Stimulated activated CD4-positive, alpha-beta T cell treated with anti-CD3 and anti-CD28 coated beads, TNF-alpha, amount 100 ng/mL, for 24 hours (primary cell): ENCODE measurements around the gene CUL4A.

Source experiments
- DNase-seq, 3 experiments: peaks; one replicate each; pipeline ENCODE4 v3.0.0-alpha.2; 2020; ENCODE audit warnings: low read depth in 3 of 3

The CUL4A gene

GRCh38 chr13:113179374-113180230, 29.8 kb upstream of the CUL4A start:
- DNase-seq: no peak

DNA sequence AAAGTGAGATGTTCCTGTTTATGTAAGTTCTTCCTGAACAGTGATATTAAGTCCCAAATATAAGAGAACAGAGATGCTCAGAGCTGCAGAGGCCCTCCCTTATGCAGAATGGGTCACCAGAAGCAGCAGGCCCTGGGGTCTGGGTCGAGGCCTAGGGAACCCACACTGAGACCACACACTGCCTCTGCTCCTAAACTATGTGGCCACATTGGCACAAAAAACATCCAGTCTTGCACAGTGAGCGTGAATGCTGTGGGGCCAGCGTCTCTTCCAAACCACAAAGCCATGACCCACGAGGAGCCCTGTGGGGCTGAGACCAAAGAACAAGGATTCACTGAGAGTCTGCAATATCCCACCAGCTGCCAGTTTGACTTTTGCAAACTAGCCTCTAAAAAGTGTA, 27.4 kb upstream of the CUL4A start:
- no peak for DNase-seq

GRCh38 chr13:113183450-113184129, 25.8 kb upstream of the CUL4A start:
- no peak for DNase-seq

GRCh38 chr13:113184568-113185440, 24.6 kb upstream of the CUL4A start:
- DNase-seq: no peak

- no peak for DNase-seq
Measured at GRCh38 chr13:113186061-113186900, 23.1 kb upstream of the CUL4A start.

DNA sequence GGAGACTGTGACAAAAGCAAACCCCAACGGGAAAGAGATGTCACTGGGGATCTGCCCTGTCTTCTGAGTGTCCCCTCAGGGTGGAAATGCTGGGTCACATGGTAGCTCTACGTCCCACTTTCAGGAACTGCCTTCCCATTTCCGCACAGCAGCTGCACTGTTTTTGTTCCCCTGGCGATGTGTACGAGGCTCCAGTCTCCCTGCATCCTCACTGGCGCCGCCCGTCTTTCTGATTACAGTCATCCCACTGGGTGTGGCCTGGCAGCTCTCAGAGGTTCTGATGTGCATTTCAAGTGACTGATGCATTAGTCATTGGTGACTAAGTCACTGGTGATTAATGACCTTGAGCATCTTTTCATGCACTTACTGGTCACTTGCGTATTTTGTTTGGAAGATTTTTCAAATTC, 22.1 kb upstream of the CUL4A start:
- peak; percentile 51 to 69 (median 53) for DNase-seq

DNA sequence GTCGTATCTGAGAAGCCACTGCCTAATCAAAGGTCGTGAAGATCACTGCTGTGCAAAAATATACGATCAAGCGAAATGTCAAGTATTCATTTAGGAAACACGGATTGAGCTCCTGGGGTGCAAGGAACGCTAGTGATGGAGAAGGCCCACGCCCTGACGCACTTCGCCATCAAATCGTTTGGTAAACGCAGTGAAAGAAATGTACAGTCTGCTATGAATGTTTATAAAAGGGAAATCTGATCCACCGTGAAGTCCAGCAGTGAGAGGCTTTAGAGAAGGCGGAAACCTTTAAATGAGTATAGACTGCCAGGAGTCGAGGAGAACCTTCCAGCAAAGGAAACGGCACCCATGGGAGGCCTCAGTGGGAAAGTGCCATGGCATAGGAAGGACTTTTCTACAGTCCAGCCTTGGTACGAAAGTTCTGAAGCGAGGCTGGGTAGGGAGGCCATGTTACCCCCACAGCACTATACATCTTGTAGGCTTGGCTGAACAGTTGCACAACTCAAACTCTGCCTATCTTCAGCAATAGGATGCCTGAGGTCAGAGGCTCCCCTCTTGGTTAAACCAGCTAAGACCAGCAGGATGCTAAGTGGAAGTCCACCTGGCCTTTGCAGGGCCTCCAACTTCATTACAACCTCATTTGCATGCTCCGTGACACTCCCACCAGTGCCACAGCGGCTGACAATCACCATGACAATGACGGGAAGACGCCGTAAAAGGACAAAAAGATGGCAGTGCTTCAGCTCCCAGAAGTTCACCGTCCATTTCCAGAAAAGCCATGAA, 21.3 kb upstream of the CUL4A start:
- DNase-seq: no peak

- DNase-seq: no peak
Measured at GRCh38 chr13:113190181-113190580, 19.2 kb upstream of the CUL4A start.

GRCh38 chr13:113192279-113192678, 17.1 kb upstream of the CUL4A start:
- no peak for DNase-seq

GRCh38 chr13:113192902-113193301, 16.5 kb upstream of the CUL4A start:
- DNase-seq: no peak

DNA sequence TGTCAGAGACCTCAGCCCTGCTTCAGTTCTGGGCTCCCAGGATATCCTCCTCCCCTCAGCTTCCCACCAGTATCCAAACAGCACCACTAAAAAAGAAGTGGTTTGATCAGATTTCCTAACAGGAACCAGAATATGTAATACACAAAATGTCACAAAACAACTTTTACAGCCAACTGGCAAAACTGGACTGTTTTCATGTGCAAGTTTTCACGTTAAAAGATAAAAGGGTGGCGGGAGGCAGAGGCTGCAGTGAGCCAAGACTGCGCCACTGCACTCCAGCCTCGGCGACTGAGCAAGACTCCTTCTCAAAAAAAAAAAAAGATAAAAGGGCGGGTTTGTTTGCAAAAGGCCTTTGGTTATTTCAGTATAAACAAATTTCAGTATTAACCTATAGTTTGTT, 14.1 kb upstream of the CUL4A start:
- no peak for DNase-seq

DNA sequence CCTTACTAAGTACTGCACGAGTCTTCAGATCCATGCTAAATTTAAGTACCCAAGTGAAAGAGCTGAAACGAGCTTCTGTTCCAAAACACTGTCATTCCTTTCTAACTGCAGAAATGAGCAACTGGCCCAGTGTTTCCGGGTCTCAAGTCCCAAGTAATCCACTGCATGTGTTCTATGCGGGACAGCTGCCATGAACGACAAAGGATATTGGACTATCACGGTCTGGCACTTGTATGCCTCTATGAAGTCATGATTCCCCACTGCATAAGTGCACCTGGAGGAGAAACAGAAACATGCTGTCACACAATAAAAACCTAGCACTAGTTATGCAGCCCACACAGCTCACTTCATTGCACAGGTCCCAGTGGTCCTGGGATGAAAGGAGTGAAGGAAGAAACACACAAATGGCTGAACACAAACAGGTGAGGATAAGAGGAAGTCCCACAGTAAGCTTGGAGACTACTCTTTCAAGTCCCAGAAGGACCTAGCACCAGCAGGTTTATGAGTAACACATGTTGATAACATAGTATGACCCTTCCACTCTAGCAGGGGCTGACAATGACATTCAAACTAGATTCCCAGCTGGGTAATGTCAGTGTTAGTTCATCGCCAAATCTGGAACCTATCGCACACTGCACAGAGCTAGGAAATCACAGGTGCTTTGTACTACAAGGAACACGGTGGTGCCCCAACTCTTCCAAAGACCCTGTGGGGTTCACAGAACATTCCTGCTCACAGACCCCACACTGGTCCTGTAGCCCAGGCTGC, 12.3 kb upstream of the CUL4A start:
- DNase-seq: no peak

DNA sequence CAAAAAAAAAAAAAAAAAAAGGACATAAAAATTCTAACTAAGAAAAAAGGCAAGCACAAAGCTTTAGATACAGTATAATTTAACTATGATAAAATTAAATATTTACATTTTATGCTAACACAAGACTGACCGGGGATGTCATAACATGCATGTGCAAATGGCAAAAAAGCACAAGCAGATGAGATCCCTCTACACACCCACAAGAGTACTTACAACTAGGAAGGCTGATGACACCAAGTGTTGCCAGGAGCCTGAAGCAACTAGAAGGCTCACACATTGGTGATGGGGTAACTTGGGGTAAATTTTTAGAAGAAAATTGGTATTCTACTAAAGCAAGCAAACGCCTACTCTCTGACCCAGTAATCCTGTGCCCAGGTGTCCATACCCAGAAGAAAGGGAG, 7.6 kb upstream of the CUL4A start:
- DNase-seq: no peak

GRCh38 chr13:113202912-113203311, 6.5 kb upstream of the CUL4A start:
- no peak for DNase-seq

DNA sequence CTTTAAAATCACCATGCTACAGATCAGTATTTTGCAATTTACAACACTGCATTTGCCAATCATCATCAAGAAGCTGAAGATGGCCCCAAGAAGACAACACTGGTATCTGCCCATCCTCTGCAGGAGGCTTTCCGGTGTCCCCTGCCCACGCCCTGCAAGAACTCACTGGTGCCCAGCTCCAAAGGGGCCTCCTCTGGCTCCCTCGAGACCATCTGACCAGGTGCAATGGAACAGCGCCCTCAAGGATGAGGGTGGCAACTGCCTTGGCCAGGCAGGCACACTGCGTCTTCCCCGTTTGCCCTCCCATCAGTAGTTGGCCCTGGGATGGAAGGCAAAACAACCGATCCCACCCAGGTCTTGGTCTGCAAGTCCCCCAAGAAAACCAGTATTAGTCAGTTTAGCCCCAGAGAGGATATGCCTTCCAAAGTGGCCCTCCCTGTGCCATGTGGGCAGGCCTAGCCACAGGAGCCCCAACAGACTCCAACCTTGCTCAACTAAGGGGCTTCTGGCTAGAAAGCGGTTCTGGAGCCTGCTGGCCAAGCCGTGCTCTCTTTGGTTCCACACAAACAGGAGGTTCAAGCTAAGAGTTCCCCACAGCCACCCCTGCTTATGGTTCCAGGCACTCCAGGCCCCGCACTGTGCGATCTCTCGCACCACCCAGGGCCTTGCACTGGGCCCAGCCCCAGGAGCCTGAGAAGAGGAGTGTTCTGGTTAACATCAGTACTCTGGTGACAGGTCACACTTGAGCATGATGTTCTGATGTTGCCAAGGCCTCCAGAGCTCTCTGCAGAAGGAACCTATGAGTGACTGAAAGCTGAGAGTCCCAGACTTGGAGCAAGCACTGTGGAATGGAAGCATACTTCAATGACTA, 5.7 kb upstream of the CUL4A start:
- DNase-seq: no peak

DNA sequence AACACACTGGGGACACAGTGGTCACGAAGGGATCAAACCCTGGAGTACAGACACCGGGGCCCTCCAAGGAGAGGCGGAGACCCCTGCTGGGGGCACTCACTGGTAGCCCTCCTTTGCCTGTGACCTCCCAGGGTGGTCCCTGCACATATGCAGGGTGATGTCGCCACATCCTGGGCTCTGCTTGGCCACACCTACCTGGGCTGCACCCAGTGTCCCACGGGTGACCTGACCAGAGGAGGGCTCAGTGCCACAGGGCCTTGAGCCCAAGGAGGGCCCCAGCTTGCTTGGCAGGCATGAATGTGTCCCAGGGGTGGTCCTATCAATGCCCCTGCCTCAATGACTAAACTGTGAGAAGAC, 5.1 kb upstream of the CUL4A start:
- no peak for DNase-seq

GRCh38 chr13:113205428-113205931, 3.9 kb upstream of the CUL4A start:
- DNase-seq: no peak

DNA sequence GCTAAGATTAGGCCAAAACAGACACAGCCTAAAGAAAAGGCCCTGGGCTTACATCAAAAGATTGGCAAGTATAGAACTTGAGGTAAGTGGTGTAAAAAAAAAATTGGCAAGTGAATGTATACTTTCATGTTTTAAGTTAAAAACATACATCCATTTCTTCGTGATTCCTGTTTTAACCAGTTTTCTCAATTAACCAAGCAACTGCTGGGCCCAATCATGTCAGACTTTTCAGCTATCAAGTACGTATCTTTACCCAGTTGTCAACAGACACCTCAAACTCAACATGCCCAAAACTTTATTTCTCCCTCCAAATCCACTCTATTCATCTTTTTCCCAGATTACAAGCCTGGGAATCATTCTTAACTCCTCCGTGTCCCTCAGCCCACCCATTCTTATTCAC, 2.0 kb upstream of the CUL4A start:
- DNase-seq: no peak
